Epithelial cell of esophagus (primary cell): ENCODE data around the gene KRT25.

Experiments used
- DNase-seq: peaks from one replicate; pipeline ENCODE4 v3.0.0; 2010; ENCODE audit warnings: low read depth
- H3K4me3 ChIP-seq: 2 replicates; pipeline ENCODE4 v1.5.1; 2011; ENCODE audit warnings: mild to moderate bottlenecking, low read length, control low read depth
- CTCF ChIP-seq: IDR thresholded peaks from 2 replicates; pipeline ENCODE4 v1.5.1; 2011; ENCODE audit warnings: low read depth, mild to moderate bottlenecking, low read length, control low read depth, inconsistent platforms; ENCODE audit not compliant: insufficient read depth; ENCODE audit errors: missing control alignments

KRT25 gene

GRCh38 chr17:40755231-40755630, at the start of gene KRT25:
KRT25 (minus strand) TSS chr17:40755331; CDS start chr17:40755271, 60 bp downstream.
- no peak for TF ChIP-seq CTCF
- no peak for DNase-seq
- no peak within 1 kb of the TSS for H3K4me3 ChIP-seq

- peak; percentile 93 for TF ChIP-seq CTCF
- DNase-seq = peak; percentile 86
- H3K4me3 ChIP-seq = no peak overlapping the region
These were observed 48.5 kb upstream of the KRT25 start for GRCh38 chr17:40803617-40804082.

GRCh38 chr17:40801157-40801556, 46.0 kb upstream of the KRT25 start:
- no peak for TF ChIP-seq CTCF
- H3K4me3 ChIP-seq = no peak overlapping the region
- no peak for DNase-seq

- no peak overlapping the region for H3K4me3 ChIP-seq
- no peak for DNase-seq
- TF ChIP-seq CTCF = no peak
These were observed 45.2 kb upstream of the KRT25 start for GRCh38 chr17:40800381-40800780.

- TF ChIP-seq CTCF = no peak
- no peak for DNase-seq
These were observed 44.7 kb upstream of the KRT25 start, which contains the start of gene KRT28 for GRCh38 chr17:40799859-40800258. KRT28 (minus strand) TSS chr17:40799959; CDS start chr17:40799893, 66 bp downstream.

GRCh38 chr17:40796846-40797245, 41.7 kb upstream of the KRT25 start:
- DNase-seq = no peak
- TF ChIP-seq CTCF = no peak
- H3K4me3 ChIP-seq = no peak overlapping the region

More at GRCh38 chr17:40799859-40800258, 44.7 kb upstream of the KRT25 start, which contains the start of gene KRT28:
- no peak within 1 kb of the TSS for H3K4me3 ChIP-seq

GRCh38 chr17:40795019-40795667, 40.0 kb upstream of the KRT25 start:
- peak; percentile 59 for DNase-seq
- no peak for TF ChIP-seq CTCF
- no peak overlapping the region for H3K4me3 ChIP-seq
